ENCODE results near the gene BANF2.

GRCh38 chr20:17772005-17772343, 72.2 kb downstream of the BANF2 start:
- TF ChIP-seq CTCF (IDR thresholded peaks at IDR 0.05) (no peak), POLR2A (IDR thresholded peaks at IDR 0.05) (no peak)

All from heart left ventricle (tissue), 13 donors.